ENCODE results near the gene TNXB. TPM values are rescaled to one million over a fixed set of nuclear protein-coding genes. Genes with fewer than 3 reads are reported as not detected.
"Not testable (repeated sequence)": the region's sequence is repeated elsewhere in the genome, so short reads cannot be mapped to it uniquely, and the experiment has no call there.

Gene TNXB
- total and polyA plus RNA-seq, 9 of the 15 experiments (the other 6 are each of a cell fraction or from before 2014, with no cell fraction given): 0.14 to 28.1 (median 12.4) TPM

DNA sequence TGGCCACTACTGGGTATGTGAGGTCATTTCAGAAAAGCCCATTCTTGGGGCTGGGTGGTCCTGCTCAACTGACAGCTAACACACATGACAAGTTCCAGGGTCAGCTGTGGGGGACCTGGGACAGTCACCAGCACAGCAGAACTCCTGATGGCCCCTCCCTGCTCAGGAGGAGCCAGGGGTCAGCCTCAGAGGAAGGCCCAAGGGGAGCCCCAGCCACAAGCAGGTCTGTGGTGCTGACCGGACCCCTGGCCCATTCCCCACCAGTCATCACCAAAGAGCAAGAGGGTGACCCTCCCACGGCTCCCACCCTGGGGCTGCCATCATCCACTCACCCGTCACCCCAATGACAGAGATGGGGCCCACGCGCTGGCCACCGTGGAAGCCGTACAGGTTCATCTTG, 52.9 kb downstream of the TNXB start (continued):
- no peak for TF ChIP-seq SOX6 (IDR thresholded peaks at IDR 0.05)
- TF ChIP-seq, protein P1, sequence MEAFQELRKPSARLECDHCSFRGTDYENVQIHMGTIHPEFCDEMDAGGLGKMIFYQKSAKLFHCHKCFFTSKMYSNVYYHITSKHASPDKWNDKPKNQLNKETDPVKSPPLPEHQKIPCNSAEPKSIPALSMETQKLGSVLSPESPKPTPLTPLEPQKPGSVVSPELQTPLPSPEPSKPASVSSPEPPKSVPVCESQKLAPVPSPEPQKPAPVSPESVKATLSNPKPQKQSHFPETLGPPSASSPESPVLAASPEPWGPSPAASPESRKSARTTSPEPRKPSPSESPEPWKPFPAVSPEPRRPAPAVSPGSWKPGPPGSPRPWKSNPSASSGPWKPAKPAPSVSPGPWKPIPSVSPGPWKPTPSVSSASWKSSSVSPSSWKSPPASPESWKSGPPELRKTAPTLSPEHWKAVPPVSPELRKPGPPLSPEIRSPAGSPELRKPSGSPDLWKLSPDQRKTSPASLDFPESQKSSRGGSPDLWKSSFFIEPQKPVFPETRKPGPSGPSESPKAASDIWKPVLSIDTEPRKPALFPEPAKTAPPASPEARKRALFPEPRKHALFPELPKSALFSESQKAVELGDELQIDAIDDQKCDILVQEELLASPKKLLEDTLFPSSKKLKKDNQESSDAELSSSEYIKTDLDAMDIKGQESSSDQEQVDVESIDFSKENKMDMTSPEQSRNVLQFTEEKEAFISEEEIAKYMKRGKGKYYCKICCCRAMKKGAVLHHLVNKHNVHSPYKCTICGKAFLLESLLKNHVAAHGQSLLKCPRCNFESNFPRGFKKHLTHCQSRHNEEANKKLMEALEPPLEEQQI (IDR thresholded peaks at IDR 0.05): no peak
- no peak for TF ChIP-seq PRPF4 (IDR thresholded peaks at IDR 0.05; ENCODE audit: insufficient read depth, low read depth, low read length, poor library complexity, severe bottlenecking)
- TF ChIP-seq HDAC1 (IDR thresholded peaks at IDR 0.05): no peak
- TF ChIP-seq FIP1L1 (IDR thresholded peaks at IDR 0.05; ENCODE audit: low read depth, low read length, poor library complexity, severe bottlenecking): no peak

DNA sequence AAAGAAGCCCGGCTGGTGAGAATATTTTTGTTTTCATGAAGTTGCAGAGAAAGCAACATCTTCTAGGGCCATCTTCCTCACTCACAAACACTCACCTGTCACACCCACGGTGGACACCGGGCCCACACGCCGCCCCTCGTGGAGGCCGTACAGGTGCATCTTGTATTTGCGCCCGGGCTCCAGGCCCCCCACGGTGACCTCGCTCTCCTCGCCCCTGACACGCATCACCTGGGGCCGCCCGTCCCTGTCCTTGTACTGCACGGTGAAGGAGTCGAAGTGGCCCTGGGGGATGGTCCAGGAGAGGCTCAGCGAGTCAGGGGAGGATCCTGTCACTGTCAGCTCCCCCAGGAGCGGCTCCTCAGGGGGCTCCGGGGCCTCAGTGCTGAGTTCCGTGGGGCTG, 53.4 kb downstream of the TNXB start:
- BruUV-seq (replicated peaks); H3K36me3 ChIP-seq (ENCODE audit: control insufficient read depth, insufficient read depth, low read length); intact Hi-C loops (cut with micrococcal nuclease); H4K20me1 ChIP-seq (replicated peaks; ENCODE audit: control insufficient read depth, insufficient read depth, low read length); H3K27ac ChIP-seq (ENCODE audit: extremely low read depth, low read depth, low read length); DNase-seq (ENCODE audit: extremely low read depth in 1 of 4, low spot score in 3 of 4); POLR2A ChIA-PET; CTCF ChIA-PET (ENCODE audit: low intra/inter-chr PET ratio); H3K9ac ChIP-seq (ENCODE audit: insufficient read depth in 1 of 2, low read depth in 2 of 2, low read length in 2 of 2); H2AFZ ChIP-seq (ENCODE audit: low read depth, low read length); H3K9me1 ChIP-seq (ENCODE audit: control insufficient read depth, insufficient read depth, low read length); FAIRE-seq; H3K4me2 ChIP-seq (ENCODE audit: insufficient read depth, low read length); H3K9me3 ChIP-seq (replicated peaks; ENCODE audit: control insufficient read depth, insufficient read depth, low read depth, low read length); in situ Hi-C loops (cut with MboI); H3K79me2 ChIP-seq (ENCODE audit: control insufficient read depth, insufficient read depth, low read length); H3K4me3 ChIP-seq; ATAC-seq: not testable (repeated sequence)
- WGBS (ENCODE audit: insufficient coverage, low coverage, missing lambda C conversion rate): 23% methylated on average over 16 of the region's 21 CpGs
- Histone ChIP-seq H3K4me1 (replicated peaks in 1 of 2; ENCODE audit: control insufficient read depth in 2 of 2, insufficient read depth in 2 of 2, low read length in 2 of 2) (peaks cover 0 to 23% of the 10 kb centered on the region in 2 experiments; a peak in 1 of 5 replicates), H3K27me3 (ENCODE audit: control insufficient read depth in 2 of 2, insufficient read depth in 2 of 2, low read length in 2 of 2) (peaks cover 10 to 12% of the 10 kb centered on the region in 2 experiments; a peak in 4 of 5 replicates)

DNA sequence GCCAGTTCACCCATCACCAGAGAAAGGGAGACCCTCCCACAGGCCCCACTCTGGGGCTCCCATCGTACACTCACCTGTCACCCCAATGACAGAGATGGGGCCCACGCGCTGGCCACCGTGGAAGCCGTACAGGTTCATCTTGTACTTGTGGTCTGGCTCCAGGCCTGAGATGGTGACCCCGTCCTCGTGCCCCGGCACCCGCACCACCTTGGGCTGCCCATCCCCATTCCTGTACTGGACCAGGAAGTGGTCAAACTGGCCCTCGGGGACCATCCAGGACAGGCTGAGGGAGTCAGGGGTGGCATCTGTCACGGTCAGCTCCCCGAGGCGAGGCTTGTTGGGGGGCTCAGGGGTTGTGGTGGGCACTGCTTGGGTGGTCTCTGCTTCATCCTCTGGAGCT, 55.8 kb downstream of the TNXB start:
- H3K36me3 ChIP-seq (ENCODE audit: control insufficient read depth, insufficient read depth, low read length); FAIRE-seq; H3K27ac ChIP-seq (ENCODE audit: extremely low read depth, low read depth, low read length); intact Hi-C loops (cut with micrococcal nuclease); H3K4me3 ChIP-seq; H3K9me3 ChIP-seq (replicated peaks; ENCODE audit: control insufficient read depth, insufficient read depth, low read depth, low read length); in situ Hi-C loops (cut with MboI); H3K79me2 ChIP-seq (ENCODE audit: control insufficient read depth, insufficient read depth, low read length); CTCF ChIA-PET (ENCODE audit: low intra/inter-chr PET ratio); H4K20me1 ChIP-seq (replicated peaks; ENCODE audit: control insufficient read depth, insufficient read depth, low read length); H2AFZ ChIP-seq (ENCODE audit: low read depth, low read length); BruUV-seq (replicated peaks); H3K9ac ChIP-seq (ENCODE audit: insufficient read depth in 1 of 2, low read depth in 2 of 2, low read length in 2 of 2); H3K9me1 ChIP-seq (ENCODE audit: control insufficient read depth, insufficient read depth, low read length); ATAC-seq; DNase-seq (ENCODE audit: extremely low read depth in 1 of 4, low spot score in 3 of 4); H3K4me2 ChIP-seq (ENCODE audit: insufficient read depth, low read length): not testable (repeated sequence)
- Histone ChIP-seq H3K4me1 (replicated peaks in 1 of 2; ENCODE audit: control insufficient read depth in 2 of 2, insufficient read depth in 2 of 2, low read length in 2 of 2) (peaks cover 7 to 34% of the 10 kb centered on the region in 2 experiments; a peak in 4 of 5 replicates), H3K27me3 (ENCODE audit: control insufficient read depth in 2 of 2, insufficient read depth in 2 of 2, low read length in 2 of 2) (peaks cover 6 to 12% of the 10 kb centered on the region in 2 experiments; a peak in 4 of 5 replicates)
- WGBS (ENCODE audit: insufficient coverage, low coverage, missing lambda C conversion rate): 38% methylated on average over 13 of the region's 13 CpGs
- POLR2A ChIA-PET: interaction anchor here (0.7 to 1.0 kb wide), 2 partner anchors 76 to 139 kb away, joined by 3 read pairs; partner anchors contain the start of gene GPSM3

All from K562 (cell line).